GM21529 (cell line): ENCODE data around the gene BMP2K.
A peak's percentile ranks its signal among the peaks of the same experiment; 100 is the strongest.
"Not testable (repeated sequence)": the region's sequence is repeated elsewhere in the genome, so short reads cannot be mapped to it uniquely, and the experiment has no call there.

Experiments used
- ATAC-seq: cut with Tn5 transposase; IDR thresholded peaks from one replicate; pipeline ENCODE4 v1.9.1; 2021; ENCODE audit not compliant: unreplicated experiment

The BMP2K gene

GRCh38 chr4:78787392-78788006 is 11.3 kb downstream of the BMP2K start:
- no peak for ATAC-seq

- no peak for ATAC-seq
Observed at GRCh38 chr4:78788007-78788889, 12.1 kb downstream of the BMP2K start.

- ATAC-seq = not testable (repeated sequence)
Observed at GRCh38 chr4:78795594-78796416, 19.7 kb downstream of the BMP2K start.

GRCh38 chr4:78796526-78796925 is 20.4 kb downstream of the BMP2K start:
- no peak for ATAC-seq

- ATAC-seq = no peak
Observed at GRCh38 chr4:78797777-78798284, 21.7 kb downstream of the BMP2K start.

- no peak for ATAC-seq
Observed at GRCh38 chr4:78799551-78800495, 23.7 kb downstream of the BMP2K start.

GRCh38 chr4:78800965-78801364 is 24.8 kb downstream of the BMP2K start:
- no peak for ATAC-seq

- no peak for ATAC-seq
Observed at GRCh38 chr4:78803983-78804382, 27.8 kb downstream of the BMP2K start.

- ATAC-seq = no peak
Observed at GRCh38 chr4:78806943-78807460, 30.9 kb downstream of the BMP2K start.

- no peak for ATAC-seq
Observed at GRCh38 chr4:78809295-78809694, 33.1 kb downstream of the BMP2K start.

- ATAC-seq = no peak
Observed at GRCh38 chr4:78809928-78810835, 34.0 kb downstream of the BMP2K start.

GRCh38 chr4:78811034-78811433 is 34.9 kb downstream of the BMP2K start:
- no peak for ATAC-seq

GRCh38 chr4:78818530-78819079 is 42.5 kb downstream of the BMP2K start:
- ATAC-seq = no peak

GRCh38 chr4:78824001-78824400 is 47.9 kb downstream of the BMP2K start:
- no peak for ATAC-seq

GRCh38 chr4:78827191-78827590 is 51.0 kb downstream of the BMP2K start:
- ATAC-seq = no peak

- ATAC-seq = no peak
Observed at GRCh38 chr4:78829296-78829695, 53.1 kb downstream of the BMP2K start.

GRCh38 chr4:78839676-78840075 is 63.5 kb downstream of the BMP2K start:
- ATAC-seq = not testable (repeated sequence)

GRCh38 chr4:78840286-78840685 is 64.1 kb downstream of the BMP2K start:
- ATAC-seq = not testable (repeated sequence)

GRCh38 chr4:78845472-78845871 is 69.3 kb downstream of the BMP2K start:
- peak; percentile 91 for ATAC-seq
